Measurements from ENCODE around the gene ANKRD13B.
"Not testable (repeated sequence)": the region's sequence is repeated elsewhere in the genome, so short reads cannot be mapped to it uniquely, and the experiment has no call there.

The ANKRD13B gene

GRCh38 chr17:29650396-29650795, 57.5 kb downstream of the ANKRD13B start:
- no peak for DNase-seq

DNA sequence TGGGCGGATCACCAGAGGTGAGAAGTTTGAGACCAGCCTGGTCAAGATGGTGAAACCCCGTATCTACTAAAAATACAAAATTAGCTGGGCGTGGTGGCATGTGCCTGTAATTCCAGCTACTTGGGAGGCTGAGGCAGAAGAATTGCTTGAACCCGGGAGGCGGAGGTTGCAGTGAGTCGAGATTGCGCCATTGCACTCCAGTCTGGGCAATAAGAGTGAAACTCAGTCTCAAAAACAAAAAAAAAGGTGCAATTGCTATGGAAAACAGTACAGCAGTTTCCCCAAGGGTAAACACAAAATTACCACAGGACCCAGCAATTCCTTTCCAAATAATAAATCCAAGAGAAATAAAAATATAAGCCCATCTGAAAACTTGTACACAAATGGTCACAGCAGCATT, 59.0 kb downstream of the ANKRD13B start:
- not testable (repeated sequence) for DNase-seq

DNA sequence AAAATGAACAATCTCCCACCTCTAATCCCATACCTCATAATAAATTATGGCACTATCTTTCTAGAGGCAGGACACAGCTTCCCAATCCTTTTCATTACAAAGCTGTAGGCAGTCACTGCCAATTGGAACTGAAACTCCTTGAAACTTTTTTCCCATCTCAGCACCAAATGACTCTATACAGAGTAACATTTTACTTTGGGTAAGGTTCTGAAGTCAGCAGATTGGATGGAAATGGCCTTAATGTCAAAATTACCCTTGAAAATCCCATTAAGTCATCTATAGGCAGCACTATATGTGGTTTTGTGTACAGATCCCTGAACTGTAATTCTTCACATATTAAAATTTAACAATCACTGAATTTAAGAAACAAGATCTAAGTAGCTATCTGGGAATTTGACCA, 60.0 kb downstream of the ANKRD13B start:
- no peak for DNase-seq

GRCh38 chr17:29653995-29654714, 61.2 kb downstream of the ANKRD13B start:
- no peak for DNase-seq

DNA sequence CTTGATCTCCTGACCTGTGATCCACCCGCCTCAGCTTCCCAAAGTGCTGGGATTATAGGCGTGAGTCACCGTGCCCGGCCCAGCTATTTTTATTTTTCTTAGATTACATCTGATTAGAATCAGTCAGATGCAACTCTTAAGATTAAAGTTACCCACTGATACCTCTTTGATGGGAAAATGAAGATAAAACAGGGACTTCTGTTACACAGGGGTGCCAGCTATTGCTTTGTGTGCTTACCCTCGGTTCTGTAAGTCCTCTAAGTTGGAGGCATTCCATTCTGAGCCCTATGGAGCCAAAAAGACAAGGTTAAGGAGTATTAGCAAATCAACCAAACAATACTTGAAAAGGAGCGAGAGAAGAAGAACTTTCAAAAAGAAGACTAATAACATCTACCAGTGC, 62.4 kb downstream of the ANKRD13B start:
- no peak for DNase-seq

DNA sequence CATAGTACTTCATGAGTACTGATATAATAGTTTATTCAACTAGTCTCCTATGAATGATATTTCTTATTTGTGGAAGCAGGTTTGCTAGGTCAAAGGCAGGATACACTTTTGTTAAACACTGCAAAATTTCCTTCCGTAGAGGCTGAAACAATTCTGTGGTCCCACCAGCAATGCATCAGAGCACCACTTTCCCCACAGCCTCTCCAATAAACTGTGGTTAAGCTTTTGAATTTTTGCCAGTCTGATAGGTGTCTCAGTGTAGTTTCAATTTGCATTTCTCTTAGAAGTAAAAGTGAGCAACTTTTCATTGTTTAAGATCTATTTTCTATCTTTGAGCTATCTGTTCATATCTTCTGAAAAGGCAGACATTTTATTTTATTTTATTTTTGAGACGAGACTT, 66.2 kb downstream of the ANKRD13B start:
- DNase-seq = no peak

- no peak for DNase-seq
These were observed 68.3 kb downstream of the ANKRD13B start for GRCh38 chr17:29661213-29661612.

- peak; percentile 7 for DNase-seq
These were observed 70.2 kb downstream of the ANKRD13B start for GRCh38 chr17:29663155-29663554.
